ENCODE measurements around the gene ZNF662. TPM values are rescaled to one million over a fixed set of nuclear protein-coding genes. Genes with fewer than 3 reads are reported as not detected.

Gene ZNF662
- total RNA-seq, 6 experiments from 2014 or later: 0.21 to 1.4 (median 0.51) TPM; not detected in 1

GRCh38 chr3:42961633-42962032, 55.7 kb downstream of the ZNF662 start:
- Mint-ChIP-seq H3K9me3 (no peaks in the 10 kb centered on the region), H3K36me3 (ENCODE audit: low read depth) (no peaks in the 10 kb centered on the region), H3K4me1 (ENCODE audit: low read depth) (no peaks in the 10 kb centered on the region), H3K27me3 (ENCODE audit: insufficient read depth) (peaks cover 4% of the 10 kb centered on the region), H3K27ac (no peak overlapping the region), H3K4me3 (no peak overlapping the region)
- TF ChIP-seq CTCF (IDR thresholded peaks at IDR 0.05): peak; percentile 87
- DNase-seq: peak; percentile 53

GRCh38 chr3:42963269-42963668, 57.3 kb downstream of the ZNF662 start:
- Mint-ChIP-seq H3K27ac (no peak overlapping the region), H3K4me3 (no peak overlapping the region), H3K36me3 (ENCODE audit: low read depth) (no peaks in the 10 kb centered on the region), H3K27me3 (ENCODE audit: insufficient read depth) (peaks cover 2% of the 10 kb centered on the region), H3K4me1 (ENCODE audit: low read depth) (no peaks in the 10 kb centered on the region), H3K9me3 (no peaks in the 10 kb centered on the region)
- DNase-seq: no peak
- no peak for TF ChIP-seq CTCF (IDR thresholded peaks at IDR 0.05)

GRCh38 chr3:42964266-42964665, 58.3 kb downstream of the ZNF662 start:
- Mint-ChIP-seq H3K9me3 (no peaks in the 10 kb centered on the region), H3K36me3 (ENCODE audit: low read depth) (no peaks in the 10 kb centered on the region), H3K4me3 (no peak overlapping the region), H3K4me1 (ENCODE audit: low read depth) (no peaks in the 10 kb centered on the region), H3K27ac (no peak overlapping the region), H3K27me3 (ENCODE audit: insufficient read depth) (no peaks in the 10 kb centered on the region; the same call in none of the 2 replicates)
- TF ChIP-seq CTCF (IDR thresholded peaks at IDR 0.05): no peak
- DNase-seq: no peak

Other genes with a start within 250 kb of the ZNF662 start
- gene KLHL40, start 220.6 kb upstream of the ZNF662 start, total RNA-seq (2021; fragmentation: NEBNext Ultra II Directional; extraction: Animal tissue kit (Norgen Biotek cat#: 25700)): not detected
- gene HHATL, start 203.3 kb upstream of the ZNF662 start, total RNA-seq (2021; fragmentation: NEBNext Ultra II Directional; extraction: Animal tissue kit (Norgen Biotek cat#: 25700)): not detected
- under 1 TPM in 4 of 6 experiments, not detected in 2; 0.17 to 0.47 (median 0.30) TPM for gene CCDC13, start 132.9 kb upstream of the ZNF662 start, total RNA-seq (2021; fragmentation: NEBNext Ultra II Directional; extraction: Animal tissue kit (Norgen Biotek cat#: 25700))
- gene HIGD1A, start 101.7 kb upstream of the ZNF662 start, total RNA-seq (2021; fragmentation: NEBNext Ultra II Directional; extraction: Animal tissue kit (Norgen Biotek cat#: 25700)): 100 to 1,000 TPM; 115 to 144 (median 125) TPM
- gene ACKR2, start 96.7 kb upstream of the ZNF662 start, total RNA-seq (2021; fragmentation: NEBNext Ultra II Directional; extraction: Animal tissue kit (Norgen Biotek cat#: 25700)): under 1 TPM in 3 of 6 experiments, not detected in 3; 0.09 to 0.10 (median 0.10) TPM
- not detected for gene CYP8B1, start 30.3 kb upstream of the ZNF662 start, total RNA-seq (2021; fragmentation: NEBNext Ultra II Directional; extraction: Animal tissue kit (Norgen Biotek cat#: 25700))
- not detected for gene GASK1A, start 73.2 kb downstream of the ZNF662 start, total RNA-seq (2021; fragmentation: NEBNext Ultra II Directional; extraction: Animal tissue kit (Norgen Biotek cat#: 25700))
- gene POMGNT2, start 199.9 kb downstream of the ZNF662 start, total RNA-seq (2021; fragmentation: NEBNext Ultra II Directional; extraction: Animal tissue kit (Norgen Biotek cat#: 25700)): 10 to 100 TPM in 1 of 6 experiments, 1 to 10 TPM in 5; 6.7 to 10.4 (median 8.2) TPM